ENCODE results near the gene ZNF331. TPM values are rescaled to one million over a fixed set of nuclear protein-coding genes. Genes with fewer than 3 reads are reported as not detected.
A peak's percentile ranks its signal among the peaks of the same experiment; 100 is the strongest.

Gene ZNF331
- total RNA-seq, 1 experiment from 2014 or later = 7.6 TPM

- peak; percentile 96 for DNase-seq (ENCODE audit: low read depth)
Measured at GRCh38 chr19:53520547-53521372, 17.2 kb upstream of the ZNF331 start.

GRCh38 chr19:53521373-53522202 lies 16.4 kb upstream of the ZNF331 start:
- DNase-seq (ENCODE audit: low read depth) = no peak

- DNase-seq (ENCODE audit: low read depth) = no peak
Measured at GRCh38 chr19:53525922-53526321, 12.0 kb upstream of the ZNF331 start.

GRCh38 chr19:53530622-53531021 lies 7.3 kb upstream of the ZNF331 start:
- DNase-seq (ENCODE audit: low read depth) = no peak

- no peak for DNase-seq (ENCODE audit: low read depth)
Measured at GRCh38 chr19:53531457-53531856, 6.5 kb upstream of the ZNF331 start.

- DNase-seq (ENCODE audit: low read depth) = no peak
Measured at GRCh38 chr19:53532362-53532761, 5.6 kb upstream of the ZNF331 start.

- DNase-seq (ENCODE audit: low read depth) = no peak
Measured at GRCh38 chr19:53536225-53536548, 1.8 kb upstream of the ZNF331 start.

- DNase-seq (ENCODE audit: low read depth) = no peak
Measured at GRCh38 chr19:53537121-53537520, 824 bp upstream of the ZNF331 start.

GRCh38 chr19:53538378-53539109 lies 599 bp downstream of the ZNF331 start:
- DNase-seq (ENCODE audit: low read depth) = no peak

GRCh38 chr19:53540091-53540490 lies 2.1 kb downstream of the ZNF331 start:
- no peak for DNase-seq (ENCODE audit: low read depth)

- DNase-seq (ENCODE audit: low read depth) = no peak
Measured at GRCh38 chr19:53541971-53542370, 4.0 kb downstream of the ZNF331 start.

- DNase-seq (ENCODE audit: low read depth) = peak; percentile 75
Measured at GRCh38 chr19:53545271-53546065, 7.5 kb downstream of the ZNF331 start.

- no peak for DNase-seq (ENCODE audit: low read depth)
Measured at GRCh38 chr19:53546758-53547513, 9.0 kb downstream of the ZNF331 start.

GRCh38 chr19:53549340-53549739 lies 11.4 kb downstream of the ZNF331 start:
- no peak for DNase-seq (ENCODE audit: low read depth)

GRCh38 chr19:53552001-53552721 lies 14.2 kb downstream of the ZNF331 start:
- no peak for DNase-seq (ENCODE audit: low read depth)

- DNase-seq (ENCODE audit: low read depth) = no peak
Measured at GRCh38 chr19:53553156-53553555, 15.2 kb downstream of the ZNF331 start.

GRCh38 chr19:53553865-53554791 lies 16.2 kb downstream of the ZNF331 start:
- DNase-seq (ENCODE audit: low read depth) = peak; percentile 64

- no peak for DNase-seq (ENCODE audit: low read depth)
Measured at GRCh38 chr19:53554804-53555203, 16.9 kb downstream of the ZNF331 start.

- no peak for DNase-seq (ENCODE audit: low read depth)
Measured at GRCh38 chr19:53555352-53555751, 17.4 kb downstream of the ZNF331 start.
